Measurements from ENCODE around the gene NEK7.

GRCh38 chr1:198264282-198264681 lies 107.5 kb downstream of the NEK7 start:
- TF ChIP-seq YY1 (IDR thresholded peaks at IDR 0.05; ENCODE audit: insufficient read depth, insufficient read length), result no peak
- TF ChIP-seq SUZ12 (IDR thresholded peaks at IDR 0.05; ENCODE audit: extremely low read depth, insufficient read depth, insufficient read length), result no peak

Measured in NT2/D1 (cell line).